Measurements from ENCODE around the gene HOTAIR. TPM values are rescaled to one million over a fixed set of nuclear protein-coding genes. Genes with fewer than 3 reads are reported as not detected.

HOTAIR gene
- total RNA-seq, 2 donors from 2014 or later = not detected

DNA sequence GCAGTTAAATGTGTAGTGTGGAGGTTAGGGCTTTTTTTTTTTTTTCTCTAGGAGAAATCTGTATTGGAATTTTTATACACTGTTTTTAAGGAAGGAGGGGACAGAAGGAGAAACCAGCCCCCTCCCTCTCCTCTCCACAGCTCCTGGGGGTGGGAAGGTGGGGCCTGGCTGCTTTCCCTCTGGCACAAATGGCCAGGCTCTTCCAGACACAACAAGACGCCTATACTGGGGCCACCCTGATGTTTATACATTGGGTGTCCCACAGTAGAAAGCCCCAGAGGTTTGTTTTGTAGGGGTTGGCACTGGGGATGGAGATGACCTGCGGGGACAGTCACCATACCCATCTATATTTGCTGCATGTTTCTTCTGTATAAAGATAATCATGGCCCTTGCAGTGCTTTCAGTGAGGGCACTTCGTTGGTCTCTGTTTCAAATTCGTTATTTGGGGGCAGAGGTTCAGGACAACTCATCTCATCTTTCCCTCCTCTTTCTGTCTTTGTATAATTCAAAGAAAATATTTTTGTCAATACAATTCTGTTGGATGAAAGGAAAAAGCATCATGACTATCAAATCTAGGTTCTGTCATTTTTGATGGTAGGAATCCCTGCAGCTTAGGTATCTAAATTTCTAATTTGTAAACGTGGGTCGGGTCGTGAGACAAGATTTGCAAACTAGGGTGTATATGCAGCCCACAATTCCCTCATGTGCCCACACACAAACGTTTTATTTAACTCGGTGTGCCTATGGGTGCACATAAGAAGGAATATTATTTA lies 2.3 kb upstream of the HOTAIR start:
- DNase-seq = no peak
- peaks cover 28% of the 10 kb centered on the region for H3K4me1 Mint-ChIP-seq (ENCODE audit: low read depth)
- peaks cover 3% of the 10 kb centered on the region in 2 donors for H3K36me3 Mint-ChIP-seq (ENCODE audit: insufficient read depth in 2 of 2)
- H3K9me3 Mint-ChIP-seq = no peaks in the 10 kb centered on the region
- no peak for ATAC-seq (replicated peaks in 1 of 2)
- H3K27me3 Mint-ChIP-seq (ENCODE audit: low read depth) = peaks cover 85% of the 10 kb centered on the region
- no peak overlapping the region for H3K27ac Mint-ChIP-seq
- no peak overlapping the region for H3K4me3 Mint-ChIP-seq

- Mint-ChIP-seq H3K4me3 (no peak overlapping the region), H3K36me3 (ENCODE audit: insufficient read depth in 2 of 2) (peaks cover 3% of the 10 kb centered on the region in 2 donors), H3K4me1 (ENCODE audit: low read depth) (peaks cover 28% of the 10 kb centered on the region), H3K27me3 (ENCODE audit: low read depth) (peaks cover 85% of the 10 kb centered on the region), H3K27ac (no peak overlapping the region), H3K9me3 (no peaks in the 10 kb centered on the region)
- DNase-seq (no peak), ATAC-seq (replicated peaks in 1 of 2) (no peak)
These were observed 1.5 kb upstream of the HOTAIR start for GRCh38 chr12:53976172-53976822.

DNA sequence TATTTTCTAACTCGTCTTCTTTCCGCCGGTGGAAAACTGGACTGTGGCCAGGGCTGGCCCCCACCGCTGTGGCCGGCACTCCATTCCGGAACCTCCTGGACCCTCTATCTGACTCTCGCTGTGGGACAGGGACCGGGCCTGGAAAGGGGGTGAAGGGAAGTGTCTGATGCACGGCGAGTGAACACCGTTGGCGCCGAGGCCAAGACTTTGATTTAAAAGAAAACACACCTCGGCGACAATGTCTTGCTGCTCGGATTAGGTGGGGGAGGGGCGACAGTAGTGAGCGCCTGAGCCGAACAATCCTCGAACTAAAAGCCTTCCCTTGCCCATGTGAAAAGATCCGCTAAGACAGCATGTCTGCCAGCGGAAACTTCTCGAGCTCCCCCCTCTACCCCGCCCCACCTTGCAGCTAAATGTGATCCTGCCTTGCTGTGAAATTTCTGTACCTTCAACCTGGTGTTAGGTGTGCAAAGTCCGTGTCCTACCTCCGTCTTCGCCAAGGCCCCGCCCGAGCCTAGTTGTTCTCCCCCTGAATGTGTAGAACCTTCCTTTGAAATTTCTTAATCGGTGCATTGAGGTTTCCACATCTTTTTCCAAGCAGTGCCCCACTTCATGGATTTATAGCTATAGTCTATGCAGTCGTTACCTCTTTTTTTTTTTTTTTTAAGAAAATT lies 862 bp upstream of the HOTAIR start:
- H3K4me3 Mint-ChIP-seq = peak overlapping the region; percentile 63 to 77
- H3K27ac Mint-ChIP-seq = no peak overlapping the region
- peaks cover 3% of the 10 kb centered on the region in 2 donors for H3K36me3 Mint-ChIP-seq (ENCODE audit: insufficient read depth in 2 of 2)
- peaks cover 23% of the 10 kb centered on the region for H3K4me1 Mint-ChIP-seq (ENCODE audit: low read depth)
- ATAC-seq (replicated peaks in 1 of 2) (no peak), DNase-seq (no peak)
- no peaks in the 10 kb centered on the region for H3K9me3 Mint-ChIP-seq
- peaks cover 85% of the 10 kb centered on the region for H3K27me3 Mint-ChIP-seq (ENCODE audit: low read depth)

DNA sequence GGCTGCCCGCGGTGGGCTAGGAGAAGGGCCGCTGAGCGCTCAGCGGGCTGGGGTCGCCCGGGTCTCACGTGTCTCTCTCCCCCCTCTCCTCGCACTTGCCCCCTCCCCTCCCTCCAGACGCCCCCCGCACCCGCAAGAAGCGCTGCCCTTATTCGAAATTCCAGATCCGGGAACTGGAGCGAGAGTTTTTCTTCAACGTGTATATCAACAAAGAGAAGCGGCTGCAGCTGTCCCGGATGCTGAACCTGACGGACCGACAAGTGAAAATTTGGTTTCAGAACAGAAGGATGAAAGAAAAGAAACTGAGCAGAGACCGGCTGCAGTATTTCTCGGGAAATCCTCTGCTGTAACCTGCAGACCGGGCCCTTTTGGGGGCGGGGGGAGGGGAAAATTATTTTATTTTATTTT lies 314 bp upstream of the HOTAIR start:
- Mint-ChIP-seq H3K27me3 (ENCODE audit: low read depth) (peaks cover 85% of the 10 kb centered on the region), H3K27ac (no peak overlapping the region), H3K4me1 (ENCODE audit: low read depth) (peaks cover 17% of the 10 kb centered on the region), H3K4me3 (peak overlapping the region; percentile 63 to 77), H3K9me3 (no peaks in the 10 kb centered on the region), H3K36me3 (ENCODE audit: insufficient read depth in 2 of 2) (peaks cover 3% of the 10 kb centered on the region in 2 donors)
- DNase-seq (no peak), ATAC-seq (replicated peaks in 1 of 2) (no peak)

GRCh38 chr12:53973236-53974042 lies 1.3 kb downstream of the HOTAIR start:
- H3K27me3 Mint-ChIP-seq (ENCODE audit: low read depth) = peaks cover 85% of the 10 kb centered on the region
- H3K27ac Mint-ChIP-seq = peak overlapping the region; percentile 75
- DNase-seq (no peak), ATAC-seq (replicated peaks in 1 of 2) (no peak)
- H3K4me3 Mint-ChIP-seq = peak overlapping the region; percentile 72 to 76
- no peaks in the 10 kb centered on the region for H3K9me3 Mint-ChIP-seq
- H3K4me1 Mint-ChIP-seq (ENCODE audit: low read depth) = peaks cover 17% of the 10 kb centered on the region
- H3K36me3 Mint-ChIP-seq (ENCODE audit: insufficient read depth in 2 of 2) = peaks cover 3% of the 10 kb centered on the region in 2 donors

GRCh38 chr12:53972722-53973235 lies 2.0 kb downstream of the HOTAIR start, which contains the start of gene HOXC11:
HOXC11 (plus strand) TSS chr12:53973126; CDS start chr12:53973242, 116 bp downstream.
- peaks cover 17% of the 10 kb centered on the region for H3K4me1 Mint-ChIP-seq (ENCODE audit: low read depth)
- H3K27ac Mint-ChIP-seq = peak within 1 kb of the TSS; percentile 75
- DNase-seq (no peak), ATAC-seq (replicated peaks in 1 of 2) (no peak)
- H3K4me3 Mint-ChIP-seq = peak within 1 kb of the TSS; percentile 72 to 76
- peaks cover 85% of the 10 kb centered on the region for H3K27me3 Mint-ChIP-seq (ENCODE audit: low read depth)
- peaks cover 3% of the 10 kb centered on the region in 2 donors for H3K36me3 Mint-ChIP-seq (ENCODE audit: insufficient read depth in 2 of 2)
- no peaks in the 10 kb centered on the region for H3K9me3 Mint-ChIP-seq

DNA sequence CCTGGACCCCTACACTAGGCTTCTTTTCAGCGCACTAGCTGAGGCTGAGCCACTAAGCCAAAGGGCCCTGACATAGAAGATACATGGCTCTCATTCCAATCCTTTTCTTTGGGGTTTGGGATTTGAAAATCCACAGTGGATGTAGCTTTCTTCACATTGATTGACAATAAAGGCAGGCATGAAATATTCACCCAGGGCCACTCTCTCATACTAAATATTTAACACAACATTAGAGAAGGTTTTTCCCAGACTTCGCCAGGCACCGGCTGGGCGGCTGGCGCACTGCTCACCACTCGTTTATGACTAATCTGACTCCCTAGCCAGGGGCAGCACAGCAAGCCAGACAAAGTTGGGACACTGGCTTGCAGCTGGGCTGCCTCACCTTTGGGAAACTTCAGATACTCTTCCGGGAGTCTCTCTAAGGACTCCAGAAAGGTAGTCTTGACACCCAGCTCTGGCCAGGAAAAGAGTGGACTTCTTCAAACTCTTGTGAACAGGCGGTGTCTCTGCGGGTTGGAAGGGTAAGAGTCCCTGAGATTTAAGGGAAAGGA lies 2.5 kb downstream of the HOTAIR start:
- ATAC-seq (replicated peaks in 1 of 2) (no peak), DNase-seq (no peak)
- H3K9me3 Mint-ChIP-seq = no peaks in the 10 kb centered on the region
- H3K4me3 Mint-ChIP-seq = no peak overlapping the region
- no peak overlapping the region for H3K27ac Mint-ChIP-seq
- peaks cover 3% of the 10 kb centered on the region in 2 donors for H3K36me3 Mint-ChIP-seq (ENCODE audit: insufficient read depth in 2 of 2)
- peaks cover 17% of the 10 kb centered on the region for H3K4me1 Mint-ChIP-seq (ENCODE audit: low read depth)
- H3K27me3 Mint-ChIP-seq (ENCODE audit: low read depth) = peaks cover 85% of the 10 kb centered on the region

- Mint-ChIP-seq H3K27ac (no peak overlapping the region), H3K36me3 (ENCODE audit: insufficient read depth in 2 of 2) (peaks cover 3% of the 10 kb centered on the region in 2 donors), H3K4me1 (ENCODE audit: low read depth) (peaks cover 20% of the 10 kb centered on the region), H3K4me3 (no peak overlapping the region), H3K27me3 (ENCODE audit: low read depth) (peaks cover 85% of the 10 kb centered on the region), H3K9me3 (no peaks in the 10 kb centered on the region)
- ATAC-seq (replicated peaks in 1 of 2) (no peak), DNase-seq (no peak)
These were observed 3.1 kb downstream of the HOTAIR start for GRCh38 chr12:53971686-53972085.

DNA sequence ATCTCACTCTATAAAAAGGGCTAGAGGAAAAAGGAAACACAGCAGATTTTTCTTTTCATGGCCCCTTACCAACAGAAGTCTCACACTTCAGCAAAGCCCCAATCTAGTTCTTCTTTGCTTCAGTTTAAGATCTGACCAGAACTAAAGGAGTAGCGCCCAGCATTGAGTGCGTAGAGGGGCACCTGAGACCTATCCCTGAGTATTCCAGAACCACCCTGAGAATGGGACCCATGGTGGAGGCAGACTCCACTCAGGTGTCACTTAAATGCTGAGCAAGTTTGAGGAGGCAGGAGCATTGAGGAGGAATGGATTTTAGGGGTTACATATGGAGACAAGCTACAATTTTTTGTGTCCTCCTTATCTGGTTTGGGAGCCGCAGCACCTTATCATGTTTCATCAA lies 3.6 kb downstream of the HOTAIR start:
- H3K27me3 Mint-ChIP-seq (ENCODE audit: low read depth) = peaks cover 85% of the 10 kb centered on the region
- H3K4me3 Mint-ChIP-seq = no peak overlapping the region
- peaks cover 3% of the 10 kb centered on the region in 2 donors for H3K36me3 Mint-ChIP-seq (ENCODE audit: insufficient read depth in 2 of 2)
- no peaks in the 10 kb centered on the region for H3K9me3 Mint-ChIP-seq
- DNase-seq (no peak), ATAC-seq (replicated peaks in 1 of 2) (no peak)
- H3K27ac Mint-ChIP-seq = no peak overlapping the region
- H3K4me1 Mint-ChIP-seq (ENCODE audit: low read depth) = peaks cover 25% of the 10 kb centered on the region

- no peak for DNase-seq
- no peak for ATAC-seq (replicated peaks in 1 of 2)
- Mint-ChIP-seq H3K4me3 (no peak overlapping the region), H3K9me3 (no peaks in the 10 kb centered on the region), H3K27me3 (ENCODE audit: low read depth) (peaks cover 85% of the 10 kb centered on the region), H3K27ac (no peak overlapping the region), H3K4me1 (ENCODE audit: low read depth) (peaks cover 24% of the 10 kb centered on the region), H3K36me3 (ENCODE audit: insufficient read depth in 2 of 2) (peaks cover 3% of the 10 kb centered on the region in 2 donors)
These were observed 4.3 kb downstream of the HOTAIR start for GRCh38 chr12:53970451-53970850.

DNA sequence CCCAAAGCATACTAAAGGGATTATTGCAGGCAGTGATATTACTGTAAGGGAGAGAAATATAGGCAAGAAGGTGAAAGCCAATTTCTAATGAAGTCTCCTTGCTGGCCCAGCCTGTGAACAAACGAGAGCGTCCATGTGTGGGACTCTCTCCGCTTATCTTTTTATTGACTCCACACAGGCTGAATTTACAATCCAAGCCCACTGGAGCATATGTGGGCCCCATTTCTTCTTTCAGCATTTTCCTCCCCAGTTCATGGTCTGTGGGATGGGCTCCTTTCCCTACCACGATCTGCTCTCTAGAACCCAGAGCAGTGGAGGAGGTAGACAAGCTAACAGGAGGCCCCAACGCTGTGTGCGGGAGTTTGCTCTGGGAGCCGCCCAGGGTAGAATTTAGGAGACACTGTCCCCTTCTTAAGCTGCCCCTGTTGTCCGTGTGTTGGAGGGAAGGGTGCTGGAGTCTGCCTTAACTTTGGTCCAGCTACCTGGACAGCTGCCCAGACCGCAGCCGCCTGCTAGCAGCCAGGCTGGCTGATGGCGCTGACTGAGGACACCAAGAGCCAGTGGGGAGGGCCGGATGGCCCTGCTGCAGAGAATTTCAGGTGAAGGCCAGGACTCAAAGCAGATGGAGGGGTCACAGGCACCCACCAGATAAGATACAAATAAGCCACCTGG lies 5.0 kb downstream of the HOTAIR start:
- no peak for ATAC-seq (replicated peaks in 1 of 2)
- no peak overlapping the region for H3K4me3 Mint-ChIP-seq
- H3K9me3 Mint-ChIP-seq = no peaks in the 10 kb centered on the region
- DNase-seq = no peak
- H3K27ac Mint-ChIP-seq = no peak overlapping the region
- peaks cover 89% of the 10 kb centered on the region for H3K27me3 Mint-ChIP-seq (ENCODE audit: low read depth)
- peaks cover 25% of the 10 kb centered on the region for H3K4me1 Mint-ChIP-seq (ENCODE audit: low read depth)
- H3K36me3 Mint-ChIP-seq (ENCODE audit: insufficient read depth in 2 of 2) = peaks cover 3% of the 10 kb centered on the region in 2 donors

All from activated T-cell treated with anti-CD3 and anti-CD28 coated beads, Interleukin-2, amount 50 U/mL, for 72 hours (primary cell).